ENCODE measurements around the gene RXRB.

The RXRB gene

DNA sequence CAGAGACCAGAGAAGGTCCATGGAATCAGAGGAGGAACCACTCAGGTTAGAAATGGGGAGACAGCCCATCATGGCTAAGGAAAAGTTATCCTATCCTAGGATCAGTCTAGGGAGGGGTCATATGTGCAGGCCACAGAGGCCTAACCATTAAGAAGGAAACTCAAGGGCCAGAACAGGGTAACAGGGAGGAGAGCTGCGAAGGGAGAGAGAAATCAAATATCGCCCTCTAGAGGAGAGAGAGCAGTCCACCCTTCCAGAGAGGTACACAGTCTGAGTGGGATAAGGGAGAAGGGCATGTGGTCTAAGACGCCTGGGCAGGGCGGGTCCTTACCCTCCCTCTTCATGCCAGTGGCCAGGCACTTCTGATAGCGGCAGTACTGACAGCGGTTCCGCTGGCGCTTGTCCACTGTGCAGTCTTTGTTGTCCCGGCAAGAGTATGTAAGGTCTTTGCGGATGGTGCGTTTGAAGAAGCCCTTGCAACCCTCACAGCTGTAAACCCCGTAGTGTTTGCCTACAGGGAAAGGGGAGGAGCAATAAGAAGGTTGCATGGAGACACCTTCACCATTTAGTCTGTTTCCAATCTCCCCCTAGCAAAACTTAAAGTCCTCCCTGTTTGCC is 2.9 kb downstream of the RXRB start:
- peak; percentile 27 for DNase-seq
- peak; percentile 58 for ATAC-seq

DNA sequence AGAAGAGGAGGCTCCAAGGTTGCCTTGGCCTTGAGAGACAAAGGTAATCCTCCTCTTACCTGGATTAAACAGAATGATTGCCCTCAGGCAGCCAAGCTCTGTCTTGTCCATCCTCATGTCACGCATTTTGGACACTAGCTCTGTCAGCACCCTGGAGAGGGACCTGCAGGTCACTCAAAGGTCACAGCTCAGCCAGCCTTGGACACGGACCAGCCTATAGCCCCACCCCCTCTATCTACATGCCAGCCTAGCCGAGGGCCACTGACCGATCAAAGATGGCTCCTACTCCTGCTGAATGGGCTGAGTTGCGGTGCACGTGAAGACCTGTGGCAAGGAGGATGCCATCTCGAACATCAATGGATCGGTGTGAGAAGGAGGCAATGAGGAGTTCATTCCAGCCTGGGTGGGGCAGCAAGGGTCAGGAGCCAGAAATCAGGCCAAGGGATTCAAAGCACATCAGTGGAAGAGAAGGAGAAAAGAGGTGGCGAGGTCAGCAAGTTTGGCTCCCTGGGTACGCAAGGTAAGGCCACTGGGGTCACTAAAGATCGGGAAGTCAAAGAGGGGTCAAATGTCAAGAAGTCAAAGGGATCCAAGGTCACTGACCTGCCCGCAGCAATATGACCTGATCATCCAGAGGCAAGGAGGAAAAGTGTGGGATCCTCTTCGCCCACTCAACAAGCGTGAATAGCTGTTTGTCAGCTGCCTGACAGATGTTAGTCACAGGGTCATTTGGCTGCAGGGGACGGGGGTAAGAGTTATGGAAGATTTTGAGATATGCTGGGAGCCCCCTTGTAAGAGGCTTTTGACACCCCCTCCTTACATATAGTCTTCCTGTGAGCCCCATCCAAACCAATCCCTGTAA is 4.9 kb downstream of the RXRB start:
- ATAC-seq (no peak), DNase-seq (no peak)

- DNase-seq (no peak), ATAC-seq (no peak)
These were observed 6.0 kb downstream of the RXRB start for GRCh38 chr6:33194431-33194979.

DNA sequence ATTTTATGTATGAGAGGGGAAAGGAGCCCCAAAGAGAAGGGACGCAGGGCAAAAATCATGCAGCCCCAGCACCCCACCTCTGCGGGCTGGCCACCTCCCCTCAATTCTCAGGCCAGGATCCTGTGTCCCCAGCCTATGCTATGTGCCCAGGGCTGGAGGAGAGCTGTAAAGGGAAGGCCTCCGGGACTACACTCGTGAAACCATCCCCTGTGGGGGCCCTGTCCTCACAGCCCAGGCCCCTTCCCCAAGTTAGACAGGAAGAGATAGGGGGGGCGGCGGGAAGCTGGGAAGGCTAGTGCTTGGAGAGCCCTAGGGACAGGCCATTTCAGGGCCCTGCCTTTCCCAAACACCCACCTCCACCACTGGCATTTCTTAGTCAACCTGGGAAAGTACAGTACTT is 6.8 kb downstream of the RXRB start:
- DNase-seq (no peak), ATAC-seq (no peak)

GRCh38 chr6:33192671-33193602 is 7.5 kb downstream of the RXRB start:
- peak; percentile 35 for DNase-seq
- ATAC-seq: no peak

DNA sequence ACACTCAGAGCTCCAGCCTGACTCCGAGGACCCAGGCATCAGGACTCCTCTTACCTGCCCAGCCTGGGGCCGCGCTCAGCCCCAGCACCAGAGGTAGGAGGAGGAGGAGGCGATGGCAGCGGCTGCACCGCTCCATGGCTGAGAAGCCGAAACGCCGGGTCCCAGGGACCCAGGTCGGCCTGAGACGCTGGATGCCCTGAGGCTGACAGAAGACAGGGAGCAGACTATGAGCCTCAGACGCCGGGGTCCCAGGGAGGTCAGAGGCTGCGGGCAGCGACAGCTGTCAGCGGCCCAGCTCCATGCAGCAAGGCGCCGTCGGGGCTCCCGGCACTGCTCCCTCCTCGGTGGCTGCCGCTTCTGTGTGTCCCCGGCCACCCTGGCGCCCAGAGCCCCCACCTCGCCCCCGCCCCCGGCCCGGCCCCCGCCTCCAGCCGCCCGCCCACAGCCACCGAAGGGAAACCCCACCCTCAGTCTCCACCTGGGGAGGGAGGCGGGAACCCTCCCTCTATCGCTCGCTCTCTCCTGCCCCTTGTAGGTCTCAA is 8.3 kb downstream of the RXRB start, which contains the start of gene COL11A2:
Gene COL11A2 (minus strand): TSS at position 363 of the 542 bp plus-strand sequence. CDS start 227 bp downstream, at position 136.
- no peak for ATAC-seq
- DNase-seq: no peak

GRCh38 chr6:33191383-33192104 is 8.9 kb downstream of the RXRB start:
- ATAC-seq: no peak
- no peak for DNase-seq

- no peak for ATAC-seq
- DNase-seq: no peak
These were observed 9.9 kb downstream of the RXRB start for GRCh38 chr6:33190504-33191107.

GRCh38 chr6:33189625-33190448 is 10.6 kb downstream of the RXRB start:
- no peak for DNase-seq
- no peak for ATAC-seq

GRCh38 chr6:33189164-33189563 is 11.3 kb downstream of the RXRB start:
- ATAC-seq: no peak

DNA sequence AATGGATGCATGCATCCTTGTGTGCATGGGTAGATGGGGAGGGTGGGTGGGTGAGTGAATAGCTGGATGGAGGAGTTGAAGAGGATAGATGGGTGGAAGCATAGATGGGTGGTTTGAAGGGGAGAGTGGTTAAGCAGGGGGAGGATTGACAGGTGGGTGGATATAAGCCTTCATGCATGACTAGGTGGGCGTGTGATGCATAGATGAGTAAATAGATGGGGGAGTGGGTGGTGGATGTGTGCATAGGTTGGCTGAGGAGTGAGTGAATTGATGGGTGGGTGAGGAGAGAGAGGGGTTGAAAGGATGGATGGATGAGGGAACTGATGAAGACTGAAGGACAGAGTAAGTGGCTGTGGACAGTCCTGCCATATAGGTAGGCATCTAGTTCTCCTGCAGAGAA is 12.7 kb downstream of the RXRB start:
- ATAC-seq (no peak), DNase-seq (no peak)

More at GRCh38 chr6:33189164-33189563, 11.3 kb downstream of the RXRB start:
- no peak for DNase-seq

GRCh38 chr6:33185654-33186187 is 14.7 kb downstream of the RXRB start:
- ATAC-seq (no peak), DNase-seq (no peak)

- DNase-seq: no peak
- no peak for ATAC-seq
These were observed 15.3 kb downstream of the RXRB start for GRCh38 chr6:33185190-33185589.

DNA sequence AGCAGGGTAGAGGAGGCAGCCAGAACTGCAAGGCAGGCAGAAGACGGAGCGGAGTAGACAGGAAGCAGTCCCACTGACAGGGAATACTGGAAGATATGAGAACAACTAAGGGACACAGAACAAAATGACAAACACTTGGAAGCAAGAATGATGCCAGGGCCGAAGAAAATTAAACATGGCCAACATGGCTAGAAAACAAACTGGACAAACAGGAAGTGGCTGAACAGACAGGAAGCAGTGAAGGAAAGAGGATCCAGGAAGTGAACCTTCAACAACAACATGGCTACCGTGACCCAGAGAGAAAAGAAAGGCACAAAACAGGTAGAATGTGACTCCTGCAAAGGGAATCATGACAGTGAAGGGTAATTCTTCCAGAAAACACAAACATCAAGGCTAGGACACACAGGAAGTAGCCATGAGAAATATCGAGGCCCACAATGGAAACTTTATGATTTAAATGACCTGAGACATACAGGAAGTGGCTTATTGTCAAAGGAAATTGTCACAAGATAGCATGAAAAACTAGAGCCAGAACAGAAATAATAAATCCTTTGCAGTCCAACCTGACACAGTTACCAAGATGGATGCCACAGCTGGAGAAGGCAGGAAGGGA is 17.3 kb downstream of the RXRB start:
- ATAC-seq: no peak
- no peak for DNase-seq

GRCh38 chr6:33181141-33181540 is 19.3 kb downstream of the RXRB start:
- ATAC-seq: no peak
- no peak for DNase-seq

- ATAC-seq: no peak
These were observed 21.6 kb downstream of the RXRB start for GRCh38 chr6:33178755-33179475.

GRCh38 chr6:33177552-33178446 is 22.7 kb downstream of the RXRB start:
- no peak for ATAC-seq
- DNase-seq: no peak

More at GRCh38 chr6:33178755-33179475, 21.6 kb downstream of the RXRB start:
- no peak for DNase-seq

Measured in stimulated activated naive CD8-positive, alpha-beta T cell treated with anti-CD3 and anti-CD28 coated beads, Interleukin-15, Interleukin-2, amounts not matched to agents 100 U/mL and 50 U/mL, for 24 hours (primary cell).